Measurements from ENCODE around the gene TNK1. TPM values are rescaled to one million over a fixed set of nuclear protein-coding genes. Genes with fewer than 3 reads are reported as not detected.
"Not testable (repeated sequence)": the region's sequence is repeated elsewhere in the genome, so short reads cannot be mapped to it uniquely, and the experiment has no call there.

TNK1 gene
- polyA plus RNA-seq, 1 donor: 5.5 TPM

DNA sequence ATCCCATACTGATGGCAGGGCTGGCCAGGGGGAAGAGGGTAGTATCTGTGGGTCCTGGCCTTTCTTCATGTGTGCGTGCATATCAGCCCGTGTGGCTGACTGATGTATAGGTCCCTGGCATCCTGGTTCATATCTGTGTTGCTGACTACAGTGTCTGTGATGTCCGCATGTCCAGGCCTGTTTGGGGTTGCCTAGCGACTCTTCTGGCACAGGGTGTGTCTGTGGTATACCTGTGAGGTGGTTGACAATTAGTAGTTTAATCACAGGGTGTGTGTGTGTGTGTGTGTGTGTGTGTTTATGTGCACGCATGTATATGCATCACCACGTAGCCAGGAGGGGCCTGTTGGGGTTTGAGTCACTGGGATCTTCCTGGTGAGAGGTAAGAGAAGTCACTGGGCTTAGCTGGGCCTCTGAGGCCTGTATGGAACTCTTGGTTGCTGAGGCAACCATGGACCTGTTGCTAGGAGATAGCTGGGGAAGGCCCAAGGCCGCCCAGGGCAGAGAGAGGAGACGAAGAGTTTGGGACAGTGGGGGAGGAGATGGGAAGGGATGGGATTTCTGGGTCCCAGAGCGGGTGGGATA is 26.5 kb upstream of the TNK1 start:
- no peak for DNase-seq

DNA sequence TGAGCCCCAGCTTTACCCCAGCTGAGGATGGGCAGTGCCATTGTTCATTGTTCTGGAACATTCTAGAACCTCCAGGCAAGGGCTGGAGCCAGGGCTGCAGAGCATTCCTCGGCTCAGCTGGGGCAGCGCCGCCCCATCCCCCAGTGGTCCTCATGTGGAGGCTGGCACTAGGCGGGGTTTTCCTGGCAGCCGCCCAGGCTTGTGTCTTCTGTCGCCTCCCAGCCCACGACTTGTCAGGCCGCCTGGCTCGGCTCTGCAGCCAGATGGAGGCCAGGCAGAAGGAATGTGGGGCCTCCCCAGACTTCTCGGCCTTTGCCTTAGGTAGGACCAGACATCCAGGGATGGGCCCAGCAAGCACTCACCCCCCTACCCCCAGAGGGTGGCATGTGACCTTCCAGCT is 25.8 kb upstream of the TNK1 start, which contains the start of gene TMEM95:
TSS of gene TMEM95 (plus strand) at position 104 of the 400 bp plus-strand sequence. CDS start at position 153, 49 bp downstream.
- no peak for DNase-seq

DNA sequence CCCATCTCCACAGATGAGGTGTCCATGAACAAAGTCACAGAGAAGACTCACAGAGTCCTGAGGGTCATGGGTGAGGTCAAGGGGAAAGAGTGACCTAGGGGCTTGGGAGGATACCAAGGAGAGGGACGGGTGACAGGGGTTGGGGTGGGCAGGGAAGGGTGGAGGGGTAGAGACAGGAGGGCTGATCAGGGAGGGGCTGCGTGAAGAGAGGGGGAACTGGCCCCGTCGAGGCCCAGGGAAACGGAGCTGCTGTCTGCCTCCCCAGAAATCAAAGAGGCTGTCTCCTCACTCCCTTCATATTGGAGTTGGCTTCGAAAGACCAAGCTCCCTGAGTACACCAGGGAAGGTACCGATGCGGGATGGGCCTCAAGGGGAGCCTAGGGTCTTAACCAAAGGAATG is 25.3 kb upstream of the TNK1 start:
- DNase-seq: no peak

DNA sequence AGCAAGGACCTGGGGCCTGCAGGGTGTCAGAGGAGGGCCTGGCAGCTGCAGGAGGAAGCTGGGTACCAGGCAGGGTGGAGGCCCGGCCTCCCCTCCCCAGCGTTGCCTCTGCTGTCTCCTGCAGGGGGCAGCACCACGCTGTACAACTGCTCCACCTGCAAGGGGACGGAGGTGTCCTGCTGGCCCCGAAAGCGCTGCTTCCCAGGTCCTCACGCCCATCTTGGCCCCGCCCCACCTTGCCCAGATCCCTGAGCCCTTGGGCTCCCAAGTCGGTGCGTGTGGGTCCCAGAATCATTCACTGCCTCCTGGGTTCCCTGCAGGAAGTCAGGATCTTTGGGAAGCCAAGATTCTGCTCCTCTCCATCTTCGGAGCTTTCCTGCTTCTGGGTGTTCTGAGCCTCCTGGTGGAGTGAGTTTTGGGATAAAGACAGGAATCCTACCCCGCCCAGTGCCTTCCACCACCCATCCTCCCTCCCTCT is 24.8 kb upstream of the TNK1 start:
- peak; percentile 65 for DNase-seq

DNA sequence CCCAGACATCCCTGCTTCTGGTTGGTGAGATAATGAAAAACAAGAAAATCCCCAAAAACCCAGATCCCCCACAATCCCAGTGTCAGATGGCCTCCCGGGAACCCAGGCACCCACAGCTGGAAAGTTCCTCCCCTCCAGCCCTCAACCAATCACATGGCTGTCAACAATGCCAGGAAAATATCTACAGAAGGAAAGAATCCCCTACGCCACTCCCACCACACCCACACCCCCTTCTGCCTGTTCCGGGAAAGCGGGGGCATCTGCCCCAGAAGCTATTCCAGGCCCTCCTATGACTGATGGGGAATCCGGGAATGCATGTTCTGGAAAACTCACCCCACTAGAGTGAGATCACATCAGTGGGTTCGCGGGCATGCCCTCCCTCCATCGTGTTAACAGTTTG is 24.1 kb upstream of the TNK1 start:
- DNase-seq: no peak

DNA sequence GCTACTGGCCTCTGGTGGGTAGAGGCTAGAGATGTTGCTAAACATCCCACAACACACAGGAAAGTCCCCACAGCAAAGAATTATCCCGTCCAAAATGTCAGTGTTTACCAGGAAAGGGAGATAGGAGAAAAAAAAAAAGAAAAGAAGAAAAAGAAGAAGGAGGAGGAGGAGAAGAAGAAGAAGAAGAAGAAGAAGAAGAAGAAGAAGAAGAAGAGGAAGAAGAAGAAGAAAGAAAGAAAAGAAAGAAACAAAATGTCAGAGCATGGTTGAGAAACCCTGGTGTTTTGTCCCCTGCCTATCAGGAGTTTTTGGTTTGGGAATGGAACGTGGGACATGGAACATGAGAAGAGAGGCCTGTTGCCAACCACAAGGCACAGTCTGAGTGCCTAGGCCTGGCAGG is 23.5 kb upstream of the TNK1 start:
- DNase-seq: no peak

DNA sequence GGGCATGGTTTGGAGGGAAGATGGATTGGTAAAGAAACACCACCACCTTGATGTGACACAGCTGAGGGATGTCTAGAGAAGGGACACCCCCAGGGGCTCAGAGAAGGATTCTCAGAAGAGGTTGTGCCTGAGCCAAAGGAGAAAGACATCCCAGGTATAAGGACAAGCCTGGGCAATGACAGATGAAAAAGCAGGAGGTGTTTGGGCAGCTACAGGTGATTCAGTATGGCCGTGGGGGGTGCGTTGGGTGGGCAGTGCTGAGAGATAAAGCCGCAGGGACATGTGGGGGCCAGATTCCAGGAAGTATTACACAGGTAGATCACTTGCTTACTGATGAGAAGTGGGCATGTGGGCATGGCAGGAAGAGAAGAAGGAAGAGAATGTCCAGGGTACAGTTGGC is 19.0 kb upstream of the TNK1 start:
- no peak for DNase-seq

DNA sequence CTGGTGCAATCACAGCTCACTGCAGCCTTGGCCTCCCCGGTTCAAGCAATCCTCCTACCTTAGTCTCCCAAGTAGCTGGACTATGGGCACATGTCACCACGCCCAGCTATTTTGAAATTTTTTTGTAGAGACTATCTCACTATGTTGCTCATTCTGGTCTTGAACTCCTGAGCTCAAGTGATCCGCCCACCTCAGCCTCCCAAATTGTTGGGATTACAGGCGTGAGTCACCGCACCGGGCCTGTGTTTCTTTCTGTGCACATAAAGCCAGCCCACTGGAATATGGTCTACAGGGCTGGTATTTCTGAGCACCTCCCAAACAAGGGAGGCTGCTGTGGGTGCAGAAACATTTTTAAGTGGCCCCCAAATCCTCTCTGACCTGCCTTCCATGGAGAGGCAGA is 17.6 kb upstream of the TNK1 start:
- DNase-seq: no peak

DNA sequence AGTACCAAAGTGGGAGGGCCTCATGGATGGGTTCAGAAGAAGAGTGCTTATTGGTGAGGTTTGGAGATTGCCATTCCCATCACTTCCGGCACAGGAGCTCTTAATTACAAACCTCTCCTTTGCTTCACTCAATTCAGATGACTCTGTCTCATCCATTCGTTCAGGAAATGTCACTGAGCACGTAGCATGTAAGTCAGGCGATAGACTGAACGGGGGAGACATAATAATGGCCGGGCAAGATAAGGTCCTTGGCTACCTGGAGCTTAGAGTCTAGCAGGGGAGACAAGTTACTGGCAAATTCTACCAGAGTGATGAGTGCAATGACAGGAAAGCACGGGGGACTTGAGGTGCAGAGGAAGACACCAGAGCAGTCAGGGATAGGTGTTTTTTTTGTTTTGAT is 14.9 kb upstream of the TNK1 start:
- DNase-seq: not testable (repeated sequence)

DNA sequence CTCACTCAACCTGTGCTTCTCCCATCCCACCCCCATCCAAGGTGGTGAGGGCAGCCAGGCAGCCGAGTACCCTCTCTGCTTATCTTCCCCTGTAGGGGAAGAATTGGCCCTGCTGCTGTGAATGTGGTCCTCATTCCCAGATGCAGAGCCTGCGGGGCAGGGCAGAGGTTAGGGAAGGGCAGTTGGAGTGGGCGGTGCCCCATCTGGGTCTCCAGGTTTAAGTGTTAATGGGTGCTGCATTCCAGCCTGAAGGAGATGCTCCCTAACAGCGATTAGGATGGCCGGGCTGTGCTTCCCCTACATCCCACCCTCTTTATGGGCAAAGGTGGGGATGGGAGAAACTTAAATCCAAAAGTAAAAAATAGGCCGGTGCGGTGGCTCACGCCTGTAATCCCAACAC is 13.8 kb upstream of the TNK1 start:
- DNase-seq: no peak

DNA sequence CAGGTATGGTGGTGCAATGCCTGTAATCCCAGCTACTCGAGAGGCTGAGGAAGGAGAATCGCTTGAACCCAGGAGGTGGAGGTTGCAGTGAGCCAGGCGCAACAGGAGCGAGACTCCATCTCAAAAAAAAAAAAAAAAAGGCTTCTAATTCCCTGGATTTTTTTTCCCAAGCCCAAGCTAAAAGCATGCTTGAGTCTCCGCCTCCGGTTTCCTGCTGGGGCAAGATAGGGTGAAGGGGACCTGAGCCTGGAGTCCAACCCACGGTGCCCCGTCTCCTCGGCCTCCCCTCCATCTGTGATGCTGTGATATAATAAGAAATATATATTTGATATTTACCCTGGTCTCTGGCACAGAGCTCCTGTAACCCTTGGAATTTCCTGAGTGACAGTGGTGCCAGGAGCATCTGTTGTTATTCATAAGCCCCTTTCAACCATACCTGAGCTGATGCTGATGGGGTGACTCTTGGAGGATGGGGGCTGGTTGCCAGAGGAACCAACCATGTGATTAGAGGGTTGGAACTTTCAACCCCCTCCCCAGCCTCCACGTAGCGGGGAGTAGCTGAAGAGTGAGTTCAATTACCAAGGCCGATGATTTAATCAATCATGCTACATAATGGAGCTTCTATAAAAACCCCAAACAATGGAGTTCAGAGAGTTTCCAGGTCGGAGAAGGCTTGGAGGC is 12.8 kb upstream of the TNK1 start:
- no peak for DNase-seq

DNA sequence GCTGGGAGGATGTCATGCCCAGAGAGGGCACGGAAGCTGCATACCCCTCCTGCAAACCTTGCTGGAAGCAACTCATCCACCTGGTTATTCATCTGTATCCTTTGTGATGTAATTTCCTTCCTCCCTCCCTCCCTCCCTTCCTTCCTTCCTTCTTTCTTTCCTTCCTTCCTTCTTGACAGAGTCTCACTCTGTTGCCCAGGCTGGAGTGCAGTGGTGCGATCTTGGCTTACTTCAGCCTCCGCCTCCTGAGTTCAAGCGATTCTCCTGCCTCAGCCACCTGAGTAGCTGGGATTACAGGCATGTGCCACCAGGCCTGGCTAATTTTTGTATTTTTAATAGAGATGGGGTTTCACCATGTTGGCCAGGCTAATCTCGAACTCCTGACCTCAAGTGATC is 12.3 kb upstream of the TNK1 start:
- not testable (repeated sequence) for DNase-seq

DNA sequence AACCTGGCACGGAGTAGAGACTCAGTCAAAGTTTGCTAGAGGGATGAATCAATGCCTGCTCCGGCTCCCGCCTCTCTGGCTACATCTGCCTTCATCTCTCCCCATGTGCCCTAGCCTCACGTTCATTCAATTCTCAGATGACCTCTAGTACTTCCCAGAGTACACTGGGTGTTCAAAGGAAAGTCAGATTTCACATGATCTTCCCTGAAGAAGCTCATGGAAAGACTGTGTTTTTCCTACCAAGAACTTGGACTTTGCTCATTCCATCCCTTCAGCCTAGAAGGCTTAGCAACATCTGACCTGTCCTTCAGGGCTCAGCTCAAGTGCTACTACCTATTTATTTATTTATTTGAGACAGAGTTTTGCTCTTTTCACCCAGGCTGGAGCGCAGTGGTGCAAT is 11.1 kb upstream of the TNK1 start:
- DNase-seq: no peak

DNA sequence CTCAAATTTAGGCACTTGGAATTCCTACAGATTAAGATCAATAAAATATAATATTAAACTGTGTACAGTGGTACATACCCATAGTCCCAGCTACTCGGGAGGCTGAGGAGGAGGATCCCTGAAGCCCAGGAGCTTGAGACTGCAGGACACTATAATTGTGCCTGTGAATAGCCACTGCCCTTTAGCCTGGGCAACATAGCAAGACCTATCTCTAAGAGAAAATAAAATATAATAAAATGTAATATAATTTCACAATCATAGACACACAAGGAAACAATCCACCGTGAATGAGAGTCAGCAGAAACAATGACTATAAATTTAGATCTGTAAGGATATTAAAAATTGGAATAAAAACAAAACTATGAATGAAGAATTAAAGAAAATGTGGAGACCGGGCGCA is 10.0 kb upstream of the TNK1 start:
- no peak for DNase-seq

DNA sequence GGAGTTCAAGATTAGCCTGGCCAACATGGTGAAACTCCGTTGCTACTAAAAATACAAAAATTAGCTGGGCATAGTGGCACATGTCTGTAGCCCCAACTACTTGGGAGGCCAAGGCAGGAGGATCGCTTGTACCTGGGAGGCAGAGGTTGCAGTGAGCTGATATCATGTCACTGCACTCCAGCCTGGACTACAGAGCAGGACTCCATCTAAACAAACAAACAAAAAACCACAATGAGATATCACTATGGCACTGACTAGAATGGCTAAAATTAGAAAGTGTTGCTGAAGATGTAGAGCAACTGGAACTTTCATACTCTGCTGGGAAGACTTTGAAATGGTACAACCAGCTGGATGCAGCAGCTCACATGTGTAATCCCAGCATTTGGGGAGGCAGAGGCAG is 6.5 kb upstream of the TNK1 start:
- no peak for DNase-seq

DNA sequence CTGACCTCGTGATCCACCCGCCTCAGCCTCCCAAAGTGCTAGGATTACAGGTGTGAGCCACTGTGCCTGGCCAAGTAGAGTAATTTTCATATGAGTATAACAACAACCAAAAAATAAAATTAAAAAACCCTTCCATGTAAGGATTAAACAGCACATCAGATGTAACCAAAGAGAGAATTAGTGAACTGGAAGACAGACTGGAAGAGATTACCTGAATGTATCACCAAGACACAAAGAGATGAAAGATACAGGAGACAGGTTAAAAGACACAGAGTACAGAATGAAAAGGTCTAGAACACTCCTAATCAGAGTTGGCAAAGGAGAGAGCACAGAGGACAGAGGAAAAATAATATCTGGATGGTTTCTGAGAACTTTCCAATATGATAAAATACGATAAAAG is 1.8 kb upstream of the TNK1 start:
- DNase-seq: no peak

DNA sequence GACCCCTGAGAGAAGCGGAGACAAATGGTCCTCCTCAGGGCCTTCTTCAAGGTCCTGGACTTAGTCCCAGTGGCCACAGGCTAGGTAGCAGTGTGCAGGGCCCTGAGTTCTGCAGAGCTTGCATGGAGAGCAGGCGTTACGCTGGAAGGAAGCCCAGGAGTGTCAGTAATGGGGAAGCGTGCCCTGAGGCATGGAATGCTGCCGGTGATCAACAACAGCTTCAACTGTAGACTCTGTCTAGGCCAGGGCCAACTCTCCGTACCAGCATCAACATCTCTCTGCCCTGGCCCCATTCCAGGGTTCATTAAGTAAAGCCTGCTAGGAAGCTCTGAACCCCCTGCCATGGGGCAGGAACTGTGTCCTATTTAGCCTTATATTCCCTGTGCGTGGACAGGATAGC is 568 bp upstream of the TNK1 start:
- no peak for DNase-seq

DNA sequence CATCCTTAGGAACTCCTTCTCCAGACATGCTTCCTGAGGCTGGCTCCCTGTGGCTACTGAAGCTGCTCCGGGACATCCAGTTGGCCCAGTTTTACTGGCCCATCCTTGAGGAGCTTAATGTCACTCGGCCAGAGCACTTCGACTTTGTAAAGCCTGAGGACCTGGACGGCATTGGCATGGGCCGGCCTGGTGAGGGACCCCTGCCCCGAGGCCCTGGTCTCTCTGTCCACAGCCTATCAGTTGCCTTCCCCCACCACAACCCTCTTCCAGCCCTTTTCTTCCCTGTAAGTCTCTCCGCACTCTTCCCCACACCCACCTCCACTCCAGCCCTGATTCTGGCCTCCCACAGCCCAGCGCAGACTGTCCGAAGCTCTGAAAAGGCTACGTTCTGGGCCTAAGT is 2.0 kb downstream of the TNK1 start:
- no peak for DNase-seq

DNA sequence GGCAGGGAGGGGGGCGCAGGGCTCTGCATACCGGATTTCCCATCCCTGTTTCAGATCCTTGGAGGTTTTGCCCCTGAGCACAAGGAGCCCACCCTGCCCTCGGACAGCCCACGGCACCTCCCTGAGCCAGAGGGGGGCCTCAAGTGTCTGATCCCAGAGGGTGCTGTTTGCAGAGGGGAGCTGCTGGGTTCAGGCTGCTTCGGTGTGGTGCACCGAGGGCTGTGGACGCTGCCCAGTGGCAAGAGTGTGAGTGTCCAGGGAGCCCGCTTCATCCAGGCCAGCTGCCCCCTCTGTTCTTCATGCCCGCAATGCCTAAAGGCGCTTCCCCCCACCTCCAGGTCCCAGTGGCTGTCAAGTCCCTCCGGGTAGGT is 2.5 kb downstream of the TNK1 start:
- DNase-seq: no peak

DNA sequence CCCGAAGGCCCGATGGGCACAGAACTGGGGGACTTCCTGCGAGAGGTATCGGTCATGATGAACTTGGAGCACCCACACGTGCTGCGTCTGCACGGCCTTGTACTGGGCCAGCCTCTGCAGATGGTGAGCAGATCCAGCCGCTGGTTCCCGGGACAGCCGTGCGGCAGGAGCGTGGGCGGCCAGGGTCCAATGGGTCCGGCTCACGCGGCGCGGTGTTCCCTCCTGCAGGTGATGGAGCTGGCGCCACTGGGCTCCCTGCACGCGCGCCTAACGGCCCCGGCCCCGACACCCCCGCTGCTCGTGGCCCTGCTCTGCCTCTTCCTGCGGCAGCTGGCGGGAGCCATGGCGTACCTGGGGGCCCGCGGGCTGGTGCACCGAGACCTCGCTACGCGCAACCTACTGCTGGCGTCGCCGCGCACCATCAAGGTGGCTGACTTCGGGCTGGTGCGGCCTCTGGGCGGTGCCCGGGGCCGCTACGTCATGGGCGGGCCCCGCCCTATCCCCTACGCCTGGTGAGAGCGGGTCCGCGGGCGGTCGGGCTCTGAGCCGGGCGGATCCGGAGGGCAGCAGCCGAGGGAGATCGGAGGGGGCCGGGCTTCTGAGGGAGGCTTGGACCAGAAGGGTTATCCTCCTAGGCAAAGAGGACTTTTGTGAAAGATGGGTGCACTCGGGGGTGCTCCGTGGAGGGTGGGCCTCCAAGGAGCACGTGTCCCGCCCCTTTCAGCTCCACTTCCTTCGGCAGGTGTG is 3.0 kb downstream of the TNK1 start:
- DNase-seq: no peak

DNA sequence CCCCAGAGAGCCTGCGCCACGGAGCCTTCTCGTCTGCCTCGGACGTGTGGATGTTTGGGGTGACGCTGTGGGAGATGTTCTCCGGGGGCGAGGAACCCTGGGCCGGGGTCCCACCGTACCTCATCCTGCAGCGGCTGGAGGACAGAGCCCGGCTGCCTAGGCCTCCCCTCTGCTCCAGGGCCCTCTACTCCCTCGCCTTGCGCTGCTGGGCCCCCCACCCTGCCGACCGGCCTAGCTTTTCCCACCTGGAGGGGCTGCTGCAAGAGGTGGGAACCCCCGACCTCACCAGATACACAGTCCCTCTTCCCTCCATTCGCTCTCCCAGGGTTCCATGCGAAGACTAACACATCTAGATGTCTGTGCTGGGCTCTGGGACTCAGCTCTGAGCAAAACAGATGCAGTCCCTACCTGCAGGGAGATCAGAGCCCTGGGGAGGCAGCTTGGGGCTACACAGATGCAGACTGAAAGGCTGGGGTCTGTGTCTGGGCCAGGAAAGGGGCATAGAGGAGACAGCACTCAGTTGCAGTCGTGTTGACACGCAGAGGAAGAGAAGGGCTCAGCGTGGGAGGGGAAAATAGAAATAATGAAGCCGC is 3.7 kb downstream of the TNK1 start:
- DNase-seq: no peak

DNA sequence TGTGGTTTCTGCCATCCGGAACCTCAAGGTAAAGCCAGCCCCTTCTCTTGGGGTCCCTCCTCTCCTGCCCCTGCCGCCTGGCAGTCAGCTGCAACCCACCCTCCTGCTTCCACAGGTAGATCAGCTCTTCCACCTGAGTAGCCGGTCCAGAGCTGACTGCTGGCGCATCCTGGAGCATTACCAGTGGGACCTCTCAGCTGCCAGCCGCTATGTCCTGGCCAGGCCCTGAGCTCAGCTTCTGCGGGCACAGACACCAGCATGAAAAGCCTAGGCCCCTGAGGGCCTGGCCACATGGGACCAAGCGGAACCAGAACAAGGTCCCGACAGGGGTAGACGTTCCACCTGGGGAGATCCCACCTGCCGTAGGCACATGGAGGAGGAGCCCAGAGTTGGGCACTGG is 8.0 kb downstream of the TNK1 start:
- no peak for DNase-seq
